ENCODE results near the gene CIB1. TPM values are rescaled to one million over a fixed set of nuclear protein-coding genes. Genes with fewer than 3 reads are reported as not detected.

The CIB1 gene
- polyA plus RNA-seq, 1 of the 3 experiments (the other 2 are of a cell fraction): 87.9 TPM

GRCh38 chr15:90234096-90234988 lies 601 bp upstream of the CIB1 start, which contains the start of gene GDPGP1:
GDPGP1 (plus strand) TSS chr15:90234209; CDS start chr15:90240909, 6,700 bp downstream.
- peak; percentile 100 for DNase-seq
- ChIA-PET CTCF (interaction anchor here (0.6 to 5.4 kb wide), 15 partner anchors 13 to 248 kb away, joined by 3 to 35 read pairs (median 5); partner anchors contain the start of gene TTLL13), POLR2A (interaction anchor here (1.0 to 2.5 kb wide), 4 partner anchors 15 to 132 kb away, joined by 5 to 10 read pairs (median 6); partner anchors contain the start of genes IDH2 and TTLL13)
- Histone ChIP-seq H3K9me2 (no peaks in the 10 kb centered on the region), H3K4me1 (ENCODE audit: control insufficient read depth in 1 of 2, insufficient read depth in 2 of 2, low read depth in 1 of 2, low read length in 1 of 2) (peaks cover 5 to 9% of the 10 kb centered on the region in 2 experiments; a peak in 2 of 4 replicates), H3K4me2 (peak within 1 kb of the TSS; percentile 78), H3K27ac (ENCODE audit: low read depth in 2 of 2, low read length in 1 of 2) (peak within 1 kb of the TSS; percentile 67 to 92), H3K36me3 (replicated peaks in 1 of 2; ENCODE audit: control insufficient read depth in 1 of 2, insufficient read depth in 2 of 2, low read length in 1 of 2) (peaks cover 6 to 26% of the 10 kb centered on the region in 2 experiments), H3K9ac (peak within 1 kb of the TSS; percentile 89), H3K9me3 (no peaks in the 10 kb centered on the region), H2AFZ (ENCODE audit: low read depth) (peak within 1 kb of the TSS; percentile 74), H3K4me3 (ENCODE audit: low read depth in 2 of 2, low read length in 1 of 2) (peak within 1 kb of the TSS; percentile 71 to 78), H3K27me3 (ENCODE audit: insufficient read depth) (no peaks in the 10 kb centered on the region), H4K20me1 (ENCODE audit: insufficient read depth) (no peaks in the 10 kb centered on the region), H3K79me2 (ENCODE audit: insufficient read depth) (peaks cover 26% of the 10 kb centered on the region), H3F3A (replicated peaks; ENCODE audit: insufficient read depth) (no peaks in the 10 kb centered on the region)
- TF ChIP-seq RXRA (IDR thresholded peaks at IDR 0.05; ENCODE audit: borderline replicate concordance, low read depth) (peak; percentile 86; the same call in 1 of the 2 replicates), CTCF (IDR thresholded peaks at IDR 0.05) (no peak), REST (IDR thresholded peaks at IDR 0.05; ENCODE audit: low read depth, low read length) (no peak), GATA2 (CRISPR knock-in tag; IDR thresholded peaks at IDR 0.05) (peak; percentile 70), MXI1 (IDR thresholded peaks at IDR 0.05; ENCODE audit: low read depth, low read length) (peak; percentile 69), SMC3 (IDR thresholded peaks at IDR 0.05; ENCODE audit: low read depth, low read length) (no peak), POLR2AphosphoS5 (IDR thresholded peaks at IDR 0.05; ENCODE audit: low read depth, low read length) (peak; percentile 61; the same call in 1 of the 2 replicates), RAD21 (IDR thresholded peaks at IDR 0.05; ENCODE audit: low read length) (no peak), NRF1 (IDR thresholded peaks at IDR 0.05; ENCODE audit: low read depth, low read length) (peak; percentile 76), FOSL2 (IDR thresholded peaks at IDR 0.05; ENCODE audit: borderline replicate concordance, low read depth) (peak; percentile 42; the same call in 1 of the 2 replicates)
- 14% methylated on average over 12 of the region's 49 CpGs for WGBS (ENCODE audit: low lambda C conversion rate)

Data from SK-N-SH (cell line).